Astrocyte (in vitro differentiated cells and primary cell): ENCODE data around the gene PKP2. TPM values are rescaled to one million over a fixed set of nuclear protein-coding genes. Genes with fewer than 3 reads are reported as not detected.

Experiments used
- DNase-seq: peaks from one replicate; pipeline ENCODE4 v3.0.0-alpha.2; 2010; ENCODE audit warnings: low read depth
- FAIRE-seq: peaks from 2 replicates; lab custom pipeline; 2011; peaks lifted over from hg19 to GRCh38; lab: Jason Lieb, UNC
- H2AFZ ChIP-seq: 2 replicates; pipeline ENCODE4 v1.6.0; 2012; ENCODE audit warnings: low read depth, low read length, inconsistent platforms
- H3K27ac ChIP-seq: 2 replicates; pipeline ENCODE4 v1.5.1; 2011; ENCODE audit warnings: low read depth, low read length, inconsistent platforms
- H3K27me3 ChIP-seq: 2 replicates; pipeline ENCODE4 v1.6.0; 2011; ENCODE audit warnings: low read length, inconsistent platforms; ENCODE audit not compliant: insufficient read depth
- H3K36me3 ChIP-seq: 2 replicates; pipeline ENCODE4 v1.5.1; 2011; ENCODE audit warnings: low read length, inconsistent platforms; ENCODE audit not compliant: insufficient read depth
- H3K4me1 ChIP-seq: 2 replicates; pipeline ENCODE4 v1.5.1; 2011; ENCODE audit warnings: low read length, inconsistent platforms; ENCODE audit not compliant: insufficient read depth
- H3K4me2 ChIP-seq: 2 replicates; pipeline ENCODE4 v1.6.0; 2012; ENCODE audit warnings: low read length, inconsistent platforms
- H3K4me3 ChIP-seq: 2 replicates; pipeline ENCODE4 v1.5.1; 2011; ENCODE audit warnings: low read depth, mild to moderate bottlenecking, low read length, inconsistent platforms; ENCODE audit not compliant: insufficient read depth
- H3K79me2 ChIP-seq: 2 replicates; pipeline ENCODE4 v1.6.0; 2012; ENCODE audit warnings: mild to moderate bottlenecking, low read length, inconsistent platforms; ENCODE audit not compliant: insufficient read depth
- H3K9ac ChIP-seq: 2 replicates; pipeline ENCODE4 v1.6.0; 2012; ENCODE audit warnings: mild to moderate bottlenecking, low read length, inconsistent platforms
- H3K9me3 ChIP-seq: 2 replicates; pipeline ENCODE4 v1.5.1; 2012; ENCODE audit warnings: low read depth, mild to moderate bottlenecking, low read length, inconsistent platforms; ENCODE audit not compliant: insufficient read depth
- H4K20me1 ChIP-seq: 2 replicates; pipeline ENCODE4 v1.6.0; 2012; ENCODE audit warnings: low read length, inconsistent platforms; ENCODE audit not compliant: insufficient read depth
- H3K27ac Mint-ChIP-seq: one replicate; pipeline ENCODE4 v1.8.0; 2021; ENCODE audit warnings: mild to moderate bottlenecking, mixed read lengths; ENCODE audit not compliant: unreplicated experiment
- H3K27me3 Mint-ChIP-seq: one replicate; pipeline ENCODE4 v1.8.0; 2021; ENCODE audit warnings: low read depth, mixed read lengths; ENCODE audit not compliant: unreplicated experiment
- H3K36me3 Mint-ChIP-seq: one replicate; pipeline ENCODE4 v1.8.0; 2021; ENCODE audit warnings: low read depth, mixed read lengths; ENCODE audit not compliant: unreplicated experiment
- H3K4me1 Mint-ChIP-seq: one replicate; pipeline ENCODE4 v1.8.0; 2021; ENCODE audit warnings: low read depth, mixed read lengths; ENCODE audit not compliant: unreplicated experiment
- H3K4me3 Mint-ChIP-seq: one replicate; pipeline ENCODE4 v1.8.0; 2021; ENCODE audit warnings: mild to moderate bottlenecking, moderate library complexity, mixed read lengths; ENCODE audit not compliant: unreplicated experiment
- H3K9me3 Mint-ChIP-seq: one replicate; pipeline ENCODE4 v1.8.0; 2021; ENCODE audit warnings: mild to moderate bottlenecking, mixed read lengths; ENCODE audit not compliant: unreplicated experiment
- EZH2 ChIP-seq: IDR thresholded peaks from 2 replicates; pipeline ENCODE4 v1.6.1; 2012; ENCODE audit warnings: mild to moderate bottlenecking, low read length, inconsistent platforms; ENCODE audit not compliant: insufficient read depth
- total RNA-seq: library from RNA; stranded (reverse); gene quantifications from 2 replicates; pipeline ENCODE4 v1.2.1, GENCODE V29; 2021
- TF ChIP-seq, protein P1 (sequence below): IDR thresholded peaks from 2 replicates; pipeline ENCODE4 v1.5.1; 2011; ENCODE audit warnings: low read depth, mild to moderate bottlenecking, inconsistent platforms, low read length, moderate library complexity; ENCODE audit not compliant: insufficient read depth

Gene PKP2
- total RNA-seq, 1 donor from 2014 or later: 35.4 TPM

DNA sequence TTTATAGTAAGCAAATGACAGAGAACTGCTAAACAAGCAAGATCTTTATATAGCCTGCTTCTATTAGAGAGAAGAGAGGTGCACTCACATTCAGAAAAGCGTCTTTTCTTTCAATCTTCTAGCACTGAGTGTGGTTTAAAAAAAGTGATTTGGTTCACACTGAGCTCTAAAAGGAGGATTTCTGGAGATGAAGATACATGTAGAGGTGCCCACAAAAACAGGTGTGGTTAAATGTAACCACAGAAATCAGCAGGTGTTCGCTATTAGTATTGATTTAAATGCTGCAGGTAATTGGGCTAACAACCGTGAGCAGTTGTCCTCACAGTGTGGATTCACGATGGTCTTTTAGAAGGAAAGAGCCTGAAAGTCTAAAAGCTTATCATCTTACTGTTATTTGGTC is 10.7 kb downstream of the PKP2 start:
- no peak for DNase-seq
- H3K27me3 Mint-ChIP-seq: no peaks in the 10 kb centered on the region
- H3K4me2 ChIP-seq: no peak overlapping the region

DNA sequence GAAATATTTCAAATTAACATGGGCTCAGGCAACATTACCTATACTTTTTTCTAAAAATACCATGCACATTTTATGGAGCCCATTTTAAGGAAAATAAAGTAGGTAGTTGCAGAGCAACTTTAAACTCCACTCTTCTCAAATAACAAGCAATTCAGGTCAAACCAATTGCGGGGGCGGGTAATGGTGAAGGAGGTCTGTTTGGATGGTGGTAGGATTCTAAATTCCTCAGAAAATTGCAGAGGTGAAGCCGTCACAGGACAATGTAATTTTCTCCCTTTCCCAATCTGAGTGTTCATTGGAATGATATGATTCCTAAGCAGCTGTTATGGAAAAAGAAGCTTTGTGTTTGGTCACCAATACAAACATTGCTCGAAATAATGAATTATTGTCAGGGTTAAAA is 11.6 kb downstream of the PKP2 start:
- H3K9me3 Mint-ChIP-seq: no peaks in the 10 kb centered on the region
- H3K4me3 Mint-ChIP-seq: no peak overlapping the region
- TF ChIP-seq EZH2: no peak
- Histone ChIP-seq H3K9ac (no peak overlapping the region), H3K27ac (no peak overlapping the region), H2AFZ (no peak overlapping the region), H3K79me2 (no peaks in the 10 kb centered on the region), H3K4me2 (no peak overlapping the region), H3K4me1 (no peaks in the 10 kb centered on the region), H4K20me1 (no peaks in the 10 kb centered on the region), H3K4me3 (no peak overlapping the region), H3K9me3 (no peaks in the 10 kb centered on the region), H3K27me3 (no peaks in the 10 kb centered on the region), H3K36me3 (no peaks in the 10 kb centered on the region)
- no peak overlapping the region for H3K27ac Mint-ChIP-seq
- no peaks in the 10 kb centered on the region for H3K36me3 Mint-ChIP-seq
- FAIRE-seq (no peak), DNase-seq (no peak)
- peaks cover 13% of the 10 kb centered on the region for H3K4me1 Mint-ChIP-seq
- no peaks in the 10 kb centered on the region for H3K27me3 Mint-ChIP-seq

More for the DNA sequence above, 10.7 kb downstream of the PKP2 start:
- Histone ChIP-seq H3K79me2 (no peaks in the 10 kb centered on the region), H4K20me1 (no peaks in the 10 kb centered on the region), H3K9me3 (no peaks in the 10 kb centered on the region), H2AFZ (no peak overlapping the region), H3K36me3 (no peaks in the 10 kb centered on the region), H3K4me3 (no peak overlapping the region), H3K27me3 (no peaks in the 10 kb centered on the region), H3K9ac (no peak overlapping the region), H3K27ac (no peak overlapping the region), H3K4me1 (no peaks in the 10 kb centered on the region)
- Mint-ChIP-seq H3K4me1 (peaks cover 11% of the 10 kb centered on the region), H3K4me3 (no peak overlapping the region), H3K27ac (no peak overlapping the region), H3K36me3 (no peaks in the 10 kb centered on the region), H3K9me3 (no peaks in the 10 kb centered on the region)
- FAIRE-seq: no peak
- no peak for TF ChIP-seq EZH2
- TF ChIP-seq, protein P1, sequence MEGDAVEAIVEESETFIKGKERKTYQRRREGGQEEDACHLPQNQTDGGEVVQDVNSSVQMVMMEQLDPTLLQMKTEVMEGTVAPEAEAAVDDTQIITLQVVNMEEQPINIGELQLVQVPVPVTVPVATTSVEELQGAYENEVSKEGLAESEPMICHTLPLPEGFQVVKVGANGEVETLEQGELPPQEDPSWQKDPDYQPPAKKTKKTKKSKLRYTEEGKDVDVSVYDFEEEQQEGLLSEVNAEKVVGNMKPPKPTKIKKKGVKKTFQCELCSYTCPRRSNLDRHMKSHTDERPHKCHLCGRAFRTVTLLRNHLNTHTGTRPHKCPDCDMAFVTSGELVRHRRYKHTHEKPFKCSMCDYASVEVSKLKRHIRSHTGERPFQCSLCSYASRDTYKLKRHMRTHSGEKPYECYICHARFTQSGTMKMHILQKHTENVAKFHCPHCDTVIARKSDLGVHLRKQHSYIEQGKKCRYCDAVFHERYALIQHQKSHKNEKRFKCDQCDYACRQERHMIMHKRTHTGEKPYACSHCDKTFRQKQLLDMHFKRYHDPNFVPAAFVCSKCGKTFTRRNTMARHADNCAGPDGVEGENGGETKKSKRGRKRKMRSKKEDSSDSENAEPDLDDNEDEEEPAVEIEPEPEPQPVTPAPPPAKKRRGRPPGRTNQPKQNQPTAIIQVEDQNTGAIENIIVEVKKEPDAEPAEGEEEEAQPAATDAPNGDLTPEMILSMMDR: no peak

DNA sequence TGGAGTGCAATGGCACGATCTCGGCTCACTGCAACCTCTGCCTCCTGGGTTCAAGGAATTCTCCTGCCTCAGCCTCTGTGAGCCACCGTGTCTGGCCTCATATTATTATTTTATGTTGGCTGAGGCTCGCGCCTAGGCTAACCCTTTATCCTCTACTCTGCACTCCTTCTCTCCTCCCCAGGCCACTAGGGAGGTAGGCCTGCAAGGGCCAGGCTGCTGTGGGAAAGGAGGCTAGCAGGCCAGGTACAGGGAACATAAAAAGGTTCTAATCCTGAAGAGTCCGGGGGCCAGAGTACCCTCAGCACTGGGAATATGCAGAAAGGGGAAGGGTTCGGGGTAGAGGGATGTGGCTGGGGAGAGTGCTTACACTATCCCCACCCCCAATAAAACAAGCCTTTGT is 14.9 kb downstream of the PKP2 start:
- H4K20me1 ChIP-seq: no peaks in the 10 kb centered on the region
- Mint-ChIP-seq H3K9me3 (no peaks in the 10 kb centered on the region), H3K4me1 (peaks cover 5% of the 10 kb centered on the region), H3K36me3 (peaks cover 3% of the 10 kb centered on the region), H3K4me3 (no peak overlapping the region), H3K27ac (no peak overlapping the region), H3K27me3 (no peaks in the 10 kb centered on the region)
- FAIRE-seq (no peak), DNase-seq (no peak)
- H3K9ac ChIP-seq: no peak overlapping the region
- no peaks in the 10 kb centered on the region for H3K36me3 ChIP-seq
- no peak overlapping the region for H3K4me2 ChIP-seq
- no peak overlapping the region for H2AFZ ChIP-seq
- H3K4me3 ChIP-seq: no peak overlapping the region
- no peaks in the 10 kb centered on the region for H3K27me3 ChIP-seq
- TF ChIP-seq EZH2: no peak
- H3K27ac ChIP-seq: no peak overlapping the region
- H3K79me2 ChIP-seq: no peaks in the 10 kb centered on the region
- no peaks in the 10 kb centered on the region for H3K9me3 ChIP-seq
- H3K4me1 ChIP-seq: no peaks in the 10 kb centered on the region
